ENCODE data around the gene PSD2. TPM values are rescaled to one million over a fixed set of nuclear protein-coding genes. Genes with fewer than 3 reads are reported as not detected.

Gene PSD2
- total RNA-seq, 1 experiment from 2014 or later, result 0.22 TPM

GRCh38 chr5:139851558-139851957, 56.0 kb downstream of the PSD2 start:
- no peak overlapping the region for H2BK120ac ChIP-seq (ENCODE audit: low read depth, low read length, poor library complexity, severe bottlenecking)
- DNase-seq, result no peak
- Mint-ChIP-seq H3K9me3 (no peaks in the 10 kb centered on the region), H3K4me1 (peaks cover 3 to 7% of the 10 kb centered on the region in 2 experiments; a peak in 2 of 4 replicates), H3K27me3 (ENCODE audit: low read depth) (peaks cover 62% of the 10 kb centered on the region), H3K36me3 (ENCODE audit: insufficient read depth in 1 of 3, low read depth in 3 of 3) (no peaks in the 10 kb centered on the region), H3K27ac (no peak overlapping the region), H3K4me3 (no peak overlapping the region)
- no peak overlapping the region for H3T11ph ChIP-seq (ENCODE audit: low read length)
- H3K9me3 ChIP-seq (ENCODE audit: control insufficient read depth, low read depth, low read length), result no peaks in the 10 kb centered on the region
- H3K9ac ChIP-seq (ENCODE audit: extremely low read depth, insufficient read length, low read length), result no peak overlapping the region
- H3K4ac ChIP-seq (ENCODE audit: low read depth, low read length), result no peak overlapping the region
- no peak overlapping the region for H3K56ac ChIP-seq (ENCODE audit: insufficient read length, low read depth, low read length)
- no peak overlapping the region for H3K23ac ChIP-seq (ENCODE audit: insufficient read length, low read depth, low read length)
- no peak overlapping the region for H4K8ac ChIP-seq (replicated peaks; ENCODE audit: insufficient read length, low read depth, low read length)
- H3K27me3 ChIP-seq (ENCODE audit: insufficient read depth, low read length), result peaks cover 13% of the 10 kb centered on the region; the same call in 1 of the 2 replicates
- H3K79me1 ChIP-seq (ENCODE audit: insufficient read depth, low read depth, low read length, poor library complexity, severe bottlenecking), result no peaks in the 10 kb centered on the region
- no CpG with 5 or more reads among the region's 19 CpGs for WGBS (ENCODE audit: extremely low coverage, insufficient read length, low lambda C conversion rate)
- no peaks in the 10 kb centered on the region for H3K79me2 ChIP-seq (ENCODE audit: insufficient read depth, low read length)
- H3K4me1 ChIP-seq (ENCODE audit: insufficient read depth, low read length), result no peaks in the 10 kb centered on the region
- no peak overlapping the region for H3K18ac ChIP-seq (ENCODE audit: insufficient read length, low read depth, low read length)
- H3K27ac ChIP-seq (ENCODE audit: insufficient read length, low read depth, low read length), result no peak overlapping the region
- H2AK5ac ChIP-seq (ENCODE audit: insufficient read length, low read length), result no peak overlapping the region
- H4K91ac ChIP-seq (ENCODE audit: insufficient read length, low read depth, low read length), result no peak overlapping the region
- H4K5ac ChIP-seq (ENCODE audit: insufficient read length, low read depth, low read length), result no peak overlapping the region
- no peak overlapping the region for H3K14ac ChIP-seq (ENCODE audit: insufficient read depth, low read length)
- H4K20me1 ChIP-seq (ENCODE audit: control insufficient read depth, insufficient read depth, insufficient read length), result no peaks in the 10 kb centered on the region
- no peak overlapping the region for H2BK12ac ChIP-seq (ENCODE audit: insufficient read length, low read depth, low read length)
- TF ChIP-seq CTCF (conservative IDR thresholded peaks at IDR 0.05), result no peak
- no peaks in the 10 kb centered on the region for H3K23me2 ChIP-seq (ENCODE audit: insufficient read length, low read depth, low read length, poor library complexity, severe bottlenecking)
- no peak overlapping the region for H2AFZ ChIP-seq (ENCODE audit: low read length)
- no peak overlapping the region for H2BK15ac ChIP-seq (ENCODE audit: low read depth, low read length)
- no peak overlapping the region for H2BK5ac ChIP-seq (ENCODE audit: insufficient read length, low read length)
- H3K4me2 ChIP-seq (ENCODE audit: insufficient read depth, insufficient read length, low read length), result no peak overlapping the region
- H2BK20ac ChIP-seq (ENCODE audit: low read depth, low read length, poor library complexity, severe bottlenecking), result no peak overlapping the region

Measured in H9 (cell line).